Central memory CD8-positive, alpha-beta T cell (primary cell): ENCODE measurements around the gene NCOA5.
A peak's percentile ranks its signal among the peaks of the same experiment; 100 is the strongest.

Experiments used
- ATAC-seq: fragments of 150-1000 bp; cut with Tn5 transposase; replicated peaks from 2 replicates; pipeline ENCODE4 v1.10.0; 2022; ENCODE audit warnings: mild to moderate bottlenecking, moderate FRiP score, moderate number of reproducible peaks; ENCODE audit not compliant: poor library complexity, severe bottlenecking; ENCODE audit errors: extremely low read depth
- DNase-seq, 2 donors: peaks; one replicate each; pipeline ENCODE4 v3.0.0; 2021; ENCODE audit warnings: low spot score in 2 of 2
- H3K27ac Mint-ChIP-seq: one replicate; pipeline ENCODE4 v1.8.0; 2022; ENCODE audit warnings: low read depth, mild to moderate bottlenecking, moderate library complexity, mixed read lengths
- H3K27me3 Mint-ChIP-seq: one replicate; pipeline ENCODE4 v1.8.0; 2022; ENCODE audit warnings: mixed read lengths
- H3K36me3 Mint-ChIP-seq: one replicate; pipeline ENCODE4 v1.8.0; 2022; ENCODE audit warnings: mild to moderate bottlenecking, moderate library complexity, mixed read lengths; ENCODE audit not compliant: insufficient read depth
- H3K4me1 Mint-ChIP-seq: one replicate; pipeline ENCODE4 v1.8.0; 2022; ENCODE audit warnings: mixed read lengths
- H3K4me3 Mint-ChIP-seq: one replicate; pipeline ENCODE4 v1.8.0; 2022; ENCODE audit warnings: mild to moderate bottlenecking, moderate library complexity, mixed read lengths
- H3K9me3 Mint-ChIP-seq: one replicate; pipeline ENCODE4 v1.8.0; 2022; ENCODE audit warnings: mixed read lengths

Gene NCOA5

DNA sequence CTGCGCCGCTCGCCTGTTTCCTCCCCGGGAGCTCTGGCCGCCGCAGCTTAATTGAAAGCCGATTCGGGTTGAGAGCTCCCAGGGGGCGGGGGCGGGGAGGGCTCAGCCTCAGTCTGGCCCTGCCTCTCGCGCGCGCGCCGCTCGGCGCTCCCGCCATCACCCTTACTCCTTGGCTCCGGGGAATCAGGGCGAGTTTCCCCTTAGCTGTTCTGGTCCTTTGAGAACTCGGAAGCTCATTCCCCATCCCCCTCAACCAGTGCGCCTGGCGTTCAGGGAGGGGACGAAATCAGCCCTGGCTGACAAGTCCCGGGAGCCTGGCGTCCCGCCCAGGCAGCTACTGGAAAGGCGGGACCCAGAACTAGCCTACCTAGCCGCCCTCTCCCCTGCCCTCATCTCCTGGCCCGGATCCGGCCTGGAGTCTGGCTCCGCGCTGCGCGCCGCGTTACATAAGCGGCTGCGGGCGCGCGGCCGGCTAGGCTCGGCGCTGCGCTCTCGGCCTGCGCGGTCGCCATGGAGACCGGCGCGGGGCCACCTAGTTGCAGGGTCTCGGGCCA lies 58.0 kb downstream of the NCOA5 start:
- Mint-ChIP-seq H3K4me1 (no peaks in the 10 kb centered on the region), H3K4me3 (no peak overlapping the region), H3K36me3 (peaks cover 5% of the 10 kb centered on the region), H3K9me3 (no peaks in the 10 kb centered on the region), H3K27me3 (peaks cover 62% of the 10 kb centered on the region), H3K27ac (no peak overlapping the region)
- ATAC-seq, result no peak
- no peak for DNase-seq

DNA sequence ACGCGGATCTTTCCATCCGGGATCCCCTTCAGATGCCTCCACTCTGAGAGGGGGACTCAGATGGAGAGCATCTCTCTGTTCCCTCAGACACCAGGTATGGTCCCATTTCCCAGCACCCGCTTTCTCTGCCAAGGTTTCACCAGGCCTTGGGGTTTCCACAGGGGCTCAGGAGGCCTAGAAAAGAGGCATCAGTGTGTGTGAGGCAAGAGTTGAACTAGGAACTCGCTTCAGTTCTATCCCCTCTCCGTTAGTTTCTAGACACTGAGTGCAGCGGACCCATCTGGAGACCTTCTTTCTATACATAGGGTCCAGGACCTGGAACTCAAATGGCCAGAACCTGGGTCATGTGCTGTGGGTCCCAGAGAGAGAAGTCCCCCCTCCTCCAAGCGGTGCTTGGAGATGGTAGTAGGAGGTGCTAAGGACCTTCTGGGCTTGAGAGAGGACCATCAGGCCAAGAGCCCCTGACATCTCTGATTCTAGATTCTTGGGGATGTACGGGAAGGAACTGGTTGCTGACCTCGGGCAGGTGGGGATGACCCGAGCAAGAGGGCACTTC lies 58.7 kb downstream of the NCOA5 start:
- Mint-ChIP-seq H3K36me3 (peaks cover 5% of the 10 kb centered on the region), H3K27me3 (peaks cover 69% of the 10 kb centered on the region), H3K4me1 (no peaks in the 10 kb centered on the region), H3K27ac (no peak overlapping the region), H3K9me3 (no peaks in the 10 kb centered on the region), H3K4me3 (no peak overlapping the region)
- ATAC-seq (no peak), DNase-seq (no peak)

GRCh38 chr20:46030284-46031013 lies 59.3 kb downstream of the NCOA5 start:
- peaks cover 5% of the 10 kb centered on the region for H3K36me3 Mint-ChIP-seq
- ATAC-seq (no peak), DNase-seq (no peak)
- peaks cover 72% of the 10 kb centered on the region for H3K27me3 Mint-ChIP-seq
- no peak overlapping the region for H3K27ac Mint-ChIP-seq
- H3K4me1 Mint-ChIP-seq, result no peaks in the 10 kb centered on the region
- H3K4me3 Mint-ChIP-seq, result no peak overlapping the region
- no peaks in the 10 kb centered on the region for H3K9me3 Mint-ChIP-seq

GRCh38 chr20:46028772-46029371 lies 60.9 kb downstream of the NCOA5 start, which contains the start of gene SLC12A5:
Gene SLC12A5 (plus strand): TSS chr20:46029215. CDS start chr20:46029345, 130 bp downstream.
- Mint-ChIP-seq H3K27ac (no peak within 1 kb of the TSS), H3K9me3 (no peaks in the 10 kb centered on the region), H3K27me3 (peaks cover 72% of the 10 kb centered on the region), H3K36me3 (peaks cover 3% of the 10 kb centered on the region), H3K4me1 (no peaks in the 10 kb centered on the region), H3K4me3 (no peak within 1 kb of the TSS)
- DNase-seq (no peak), ATAC-seq (no peak)

DNA sequence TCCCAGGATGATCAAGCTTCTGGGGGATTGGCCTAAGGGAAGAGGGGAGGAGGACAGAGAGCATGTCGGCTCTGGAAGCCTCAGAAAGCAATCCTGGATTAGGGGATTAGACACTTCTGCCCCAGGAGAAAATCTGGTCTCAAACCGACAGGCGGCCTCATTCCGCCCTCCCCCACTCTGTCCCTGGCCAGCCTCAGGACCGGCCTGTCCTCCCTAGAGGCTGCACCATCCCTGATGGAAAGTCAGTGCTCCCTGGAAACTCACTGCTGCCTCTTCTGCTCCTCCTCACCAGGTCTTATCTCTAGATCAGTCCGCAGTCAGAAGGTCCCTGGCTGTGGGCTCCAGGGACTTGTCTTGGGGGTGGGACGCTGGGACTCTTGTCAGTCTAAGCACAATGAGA lies 61.7 kb downstream of the NCOA5 start:
- no peaks in the 10 kb centered on the region for H3K9me3 Mint-ChIP-seq

GRCh38 chr20:46027245-46027853 lies 62.4 kb downstream of the NCOA5 start:
- Mint-ChIP-seq H3K4me1 (peaks cover 10% of the 10 kb centered on the region), H3K4me3 (no peak overlapping the region), H3K27ac (no peak overlapping the region), H3K27me3 (peaks cover 68% of the 10 kb centered on the region), H3K36me3 (peaks cover 3% of the 10 kb centered on the region), H3K9me3 (no peaks in the 10 kb centered on the region)
- ATAC-seq (no peak), DNase-seq (no peak)

More for the DNA sequence above, 61.7 kb downstream of the NCOA5 start:
- H3K4me3 Mint-ChIP-seq, result no peak overlapping the region
- no peak for DNase-seq
- peaks cover 3% of the 10 kb centered on the region for H3K36me3 Mint-ChIP-seq
- no peak for ATAC-seq
- H3K4me1 Mint-ChIP-seq, result peaks cover 6% of the 10 kb centered on the region
- H3K27ac Mint-ChIP-seq, result no peak overlapping the region
- H3K27me3 Mint-ChIP-seq, result peaks cover 72% of the 10 kb centered on the region

DNA sequence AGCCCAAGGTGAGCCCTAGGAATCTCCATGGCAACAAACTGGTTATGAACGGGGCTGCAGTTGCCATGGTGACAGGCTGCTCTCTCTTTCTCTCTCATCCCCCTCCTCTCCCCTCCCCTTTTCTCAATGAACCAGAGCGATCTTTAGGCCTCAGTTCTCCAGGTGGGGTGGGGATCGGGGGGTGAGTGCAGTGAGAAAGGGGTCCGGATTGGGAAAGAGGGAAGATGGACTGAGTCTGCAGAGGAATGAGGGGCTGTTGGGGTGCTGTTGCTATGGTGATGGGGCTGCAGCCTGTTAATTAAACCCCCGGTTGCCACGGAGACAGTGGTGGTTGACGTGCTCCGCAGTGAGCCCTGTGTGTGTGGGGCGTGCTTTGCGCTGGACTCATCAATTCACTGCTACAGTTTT lies 64.4 kb downstream of the NCOA5 start:
- H3K9me3 Mint-ChIP-seq, result no peaks in the 10 kb centered on the region

DNA sequence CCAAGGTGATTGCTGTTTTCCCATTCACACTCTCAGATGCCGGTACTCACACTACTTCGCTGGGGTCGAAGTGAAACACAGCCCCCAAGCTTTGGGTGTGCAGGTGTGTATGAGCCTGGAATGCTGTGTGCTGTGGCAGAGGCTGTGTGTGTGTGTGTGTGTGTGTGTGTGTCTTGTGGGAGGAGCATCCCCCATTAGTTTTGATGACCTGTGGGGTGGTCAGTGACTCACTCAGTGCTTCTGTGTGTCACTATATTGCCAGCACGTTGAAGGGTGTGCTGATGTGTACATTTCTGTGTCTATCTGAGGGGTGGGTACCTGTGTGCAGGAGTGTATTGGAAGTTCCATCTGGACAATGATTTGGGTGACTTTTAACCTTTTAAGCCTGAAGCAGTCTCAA lies 65.8 kb downstream of the NCOA5 start:
- Mint-ChIP-seq H3K27me3 (peaks cover 59% of the 10 kb centered on the region), H3K27ac (no peak overlapping the region), H3K36me3 (peaks cover 2% of the 10 kb centered on the region), H3K4me1 (peaks cover 13% of the 10 kb centered on the region), H3K4me3 (no peak overlapping the region), H3K9me3 (no peaks in the 10 kb centered on the region)
- DNase-seq (no peak), ATAC-seq (no peak)

More for the DNA sequence above, 64.4 kb downstream of the NCOA5 start:
- peaks cover 5% of the 10 kb centered on the region for H3K36me3 Mint-ChIP-seq
- ATAC-seq, result no peak
- peaks cover 68% of the 10 kb centered on the region for H3K27me3 Mint-ChIP-seq
- H3K4me1 Mint-ChIP-seq, result peaks cover 13% of the 10 kb centered on the region
- no peak for DNase-seq
- H3K4me3 Mint-ChIP-seq, result no peak overlapping the region
- H3K27ac Mint-ChIP-seq, result no peak overlapping the region

DNA sequence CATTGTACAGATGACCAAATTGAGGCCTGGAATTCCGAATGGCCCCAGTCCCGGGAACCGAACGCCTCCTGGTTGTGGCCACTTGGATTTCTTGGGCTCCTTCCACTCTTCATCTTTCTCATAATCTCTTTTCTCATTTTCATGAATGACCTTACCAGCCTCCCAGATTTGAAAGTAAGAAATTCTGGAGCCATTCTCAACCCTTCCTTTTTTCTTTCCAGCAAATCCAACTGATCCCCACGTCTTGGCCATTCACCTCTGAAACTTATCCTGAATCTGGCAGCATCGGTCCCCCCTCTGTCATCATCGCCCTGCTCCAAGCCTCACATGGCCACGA lies 66.6 kb downstream of the NCOA5 start:
- Mint-ChIP-seq H3K4me3 (peak overlapping the region; percentile 16), H3K4me1 (peaks cover 13% of the 10 kb centered on the region), H3K27me3 (peaks cover 66% of the 10 kb centered on the region), H3K27ac (no peak overlapping the region), H3K9me3 (no peaks in the 10 kb centered on the region), H3K36me3 (peaks cover 4% of the 10 kb centered on the region)
- ATAC-seq (no peak), DNase-seq (no peak)

DNA sequence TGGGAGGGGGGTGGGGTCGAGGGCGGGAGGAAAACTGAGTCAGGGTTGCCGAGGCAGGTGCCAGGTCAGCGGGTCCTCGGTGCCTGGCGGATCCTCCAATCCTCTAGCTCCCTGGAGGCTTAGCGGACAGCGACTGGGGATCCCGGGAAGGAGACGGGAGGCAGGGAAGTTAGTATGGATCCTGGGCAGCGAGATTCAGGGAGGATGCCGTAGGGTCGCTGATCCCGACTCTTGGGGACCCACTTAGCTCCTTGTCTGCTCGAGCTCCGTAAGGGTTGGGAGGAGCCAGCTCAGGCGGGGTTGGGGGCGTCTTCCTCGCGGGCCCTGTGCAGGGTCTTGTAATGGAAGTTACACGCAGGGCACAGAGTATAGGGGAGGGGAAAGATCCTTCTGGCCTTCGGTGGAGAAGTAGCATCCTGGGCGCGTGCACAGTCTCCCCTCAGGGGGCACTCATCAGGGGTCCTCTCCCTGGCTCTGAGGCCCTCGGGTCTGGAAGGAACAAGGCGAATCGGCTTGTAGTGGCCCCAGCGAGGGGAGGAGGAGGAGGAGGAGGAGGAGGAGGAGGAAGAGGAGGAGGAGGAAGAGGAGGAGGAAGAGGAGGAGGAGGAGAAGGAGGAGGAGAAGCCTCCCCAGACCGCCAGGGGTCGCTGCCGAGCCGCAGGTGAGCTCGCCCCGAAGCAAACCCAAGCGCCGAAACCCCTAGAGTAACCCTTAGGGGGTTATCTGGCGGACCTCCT lies 67.2 kb downstream of the NCOA5 start:
- DNase-seq (peak; percentile 55 to 68), ATAC-seq (peak; percentile 72)
- no peaks in the 10 kb centered on the region for H3K9me3 Mint-ChIP-seq
- H3K4me1 Mint-ChIP-seq, result peaks cover 13% of the 10 kb centered on the region
- H3K27ac Mint-ChIP-seq, result no peak overlapping the region
- H3K36me3 Mint-ChIP-seq, result peaks cover 4% of the 10 kb centered on the region
- peak overlapping the region; percentile 62 for H3K4me3 Mint-ChIP-seq
- H3K27me3 Mint-ChIP-seq, result peaks cover 72% of the 10 kb centered on the region

- Mint-ChIP-seq H3K9me3 (no peaks in the 10 kb centered on the region), H3K27ac (no peak overlapping the region), H3K4me1 (peaks cover 13% of the 10 kb centered on the region), H3K4me3 (peak overlapping the region; percentile 62), H3K27me3 (peaks cover 70% of the 10 kb centered on the region), H3K36me3 (peaks cover 4% of the 10 kb centered on the region)
- ATAC-seq (peak; percentile 30), DNase-seq (no peak)
Measured at GRCh38 chr20:46021361-46022359, 68.1 kb downstream of the NCOA5 start.
